ENCODE data around the gene GALNT2. TPM values are rescaled to one million over a fixed set of nuclear protein-coding genes. Genes with fewer than 3 reads are reported as not detected.

Gene GALNT2
- total and polyA plus RNA-seq, 10 of the 15 experiments (the other 5 are each of a cell fraction or from before 2014, with no cell fraction given), result 0.52 to 27.7 (median 16.3) TPM

- BruUV-seq (replicated peaks), result TSS peak; percentile 85
- intact Hi-C loops (cut with micrococcal nuclease; ENCODE audit: unreplicated experiment) (loop anchor here (1.0 kb wide), 1 partner anchor 83 kb away; the partner anchor contains the start of gene GALNT2), in situ Hi-C loops (cut with MboI) (no loop called here)
- H3K79me2 ChIP-seq (ENCODE audit: control insufficient read depth, insufficient read depth, low read length), result peaks cover 16% of the 10 kb centered on the region
- peak overlapping the region; percentile 68 for H3K27ac ChIP-seq (ENCODE audit: control insufficient read depth, insufficient read depth)
- ATAC-seq (peak; percentile 86), FAIRE-seq (peak; percentile 83), DNase-seq (ENCODE audit: low read depth, low spot score) (peak; percentile 60)
- CTCF ChIA-PET, result interaction anchor here (0.6 to 1.8 kb wide), 13 partner anchors 16 to 435 kb away, joined by 3 to 7 read pairs (median 4); no protein-coding TSS in a partner anchor
- H2AFZ ChIP-seq (ENCODE audit: control insufficient read depth, low read depth, low read length), result peak overlapping the region; percentile 40
- H3K9me3 ChIP-seq (replicated peaks; ENCODE audit: control insufficient read depth, insufficient read depth, low read length), result no peaks in the 10 kb centered on the region
- RAD21 ChIA-PET (ENCODE audit: unreplicated experiment), result interaction anchor here (0.7 to 2.5 kb wide), 13 partner anchors 12 to 489 kb away, joined by 3 to 17 read pairs (median 4); no protein-coding TSS in a partner anchor
- peak overlapping the region; percentile 53 for H3K4me3 ChIP-seq
- SMC1A ChIA-PET (ENCODE audit: uncharacterized antibody, unreplicated experiment), result interaction anchor here (1.0 to 4.3 kb wide), 9 partner anchors 9 to 80 kb away, joined by 3 to 25 read pairs (median 6); no protein-coding TSS in a partner anchor
- peak overlapping the region; percentile 66 for H3K9ac ChIP-seq (ENCODE audit: control insufficient read depth, insufficient read depth, low read length)
- 34% methylated on average over 15 of the region's 15 CpGs for WGBS (ENCODE audit: insufficient coverage, insufficient replicate concordance, low lambda C conversion rate, missing lambda C conversion rate)
- peaks cover 40% of the 10 kb centered on the region for H3K4me1 ChIP-seq (ENCODE audit: control insufficient read depth, insufficient read depth, low read length)
- peaks cover 0 to 2% of the 10 kb centered on the region in 2 experiments; a peak in 1 of 4 replicates for H3K36me3 ChIP-seq (ENCODE audit: control insufficient read depth in 2 of 2, insufficient read depth in 2 of 2, low read length in 1 of 2)
- POLR2A ChIA-PET, result interaction anchor here (0.6 to 2.5 kb wide), 9 partner anchors 11 to 1692 kb away, joined by 3 to 10 read pairs (median 4); partner anchors contain the start of gene GALNT2
- H3K27me3 ChIP-seq (replicated peaks in 1 of 2; ENCODE audit: control insufficient read depth in 2 of 2, insufficient read depth in 2 of 2, low read length in 1 of 2), result no peaks in the 10 kb centered on the region
- peak overlapping the region; percentile 70 for H3K4me2 ChIP-seq (ENCODE audit: control insufficient read depth, insufficient read depth)
- no peaks in the 10 kb centered on the region for H4K20me1 ChIP-seq (ENCODE audit: control insufficient read depth, insufficient read depth)
- TF ChIP-seq PBX3 (IDR thresholded peaks at IDR 0.05; ENCODE audit: insufficient replicate concordance, low read depth, low read length), result no peak
- TF ChIP-seq RBBP5 (conservative IDR thresholded peaks at IDR 0.05), result no peak
- 0 out of 2 replicates have a peak, but pooled peaks have one; percentile 27 for TF ChIP-seq RAD21 (IDR thresholded peaks at IDR 0.05; ENCODE audit: insufficient read depth, low read depth, low read length)
- TF ChIP-seq ATF3 (IDR thresholded peaks at IDR 0.05; ENCODE audit: borderline replicate concordance, extremely low read depth, low read depth, low read length), result no peak
- no peak for TF ChIP-seq CBX5 (IDR thresholded peaks at IDR 0.05; ENCODE audit: low read depth)
- TF ChIP-seq CEBPB (IDR thresholded peaks at IDR 0.05; ENCODE audit: borderline replicate concordance in 1 of 2, low read depth in 2 of 2, low read length in 2 of 2), result no peak
- TF ChIP-seq ZNF592 (IDR thresholded peaks at IDR 0.05), result no peak
- TF ChIP-seq CHD1 (IDR thresholded peaks at IDR 0.05; ENCODE audit: low read depth, low read length), result no peak
- TF ChIP-seq BCL3 (IDR thresholded peaks at IDR 0.05; ENCODE audit: borderline replicate concordance, insufficient read depth, low read depth, low read length, poor library complexity, severe bottlenecking), result no peak
- 0 out of 2 replicates have a peak, but pooled peaks have one; percentile 19 for TF ChIP-seq CHD2 (IDR thresholded peaks at IDR 0.05; ENCODE audit: borderline replicate concordance, low read depth, low read length)
- no peak for TF ChIP-seq YBX1 (IDR thresholded peaks at IDR 0.05)
- no peak for TF ChIP-seq ESRRA (IDR thresholded peaks at IDR 0.05; ENCODE audit: low read length)
- TF ChIP-seq CBX3 (IDR thresholded peaks at IDR 0.05; ENCODE audit: borderline replicate concordance, low read depth), result no peak
- no peak for TF ChIP-seq SUZ12 (IDR thresholded peaks at IDR 0.05; ENCODE audit: unreplicated experiment)
- TF ChIP-seq YY1 (IDR thresholded peaks at IDR 0.05; ENCODE audit: low read depth, low read length), result 0 out of 2 replicates have a peak, but pooled peaks have one; percentile 9
Observed at GRCh38 chr1:230149751-230150584, 82.9 kb downstream of the GALNT2 start.
